HCT116 (cell line): ENCODE measurements around the gene TMEM47. TPM values are rescaled to one million over a fixed set of nuclear protein-coding genes. Genes with fewer than 3 reads are reported as not detected.

ENCODE experiments used
- ATAC-seq: fragments of 200-7000 bp; cut with Tn5 transposase; 2 replicates; pipeline ENCODE4 v1.9.1; 2020; ENCODE audit warnings: mild to moderate bottlenecking, moderate library complexity
- BruUV-seq: library from RNA; stranded (reverse); fragments of 400-500 nt; replicated peaks from 2 replicates; lab custom pipeline; 2021; lab: Mats Ljungman, UMichigan
- CTCF ChIA-PET: fragments of 300-600 bp; sonication (Branson Sonifier 250); formaldehyde crosslinking; loops from one replicate; lab custom pipeline; 2021; ENCODE audit warnings: antibody characterized with exemption; lab: Charles Lee
- POLR2A ChIA-PET: fragments of 300-600, 350-600 bp; sonication (Branson Sonifier 250); formaldehyde crosslinking; loops from one replicate; lab custom pipeline; 2021; ENCODE audit warnings: antibody characterized with exemption; lab: Charles Lee
- RAD21 ChIA-PET, 2 experiments: fragments of 300-600 bp; sonication (Branson Sonifier 250); formaldehyde crosslinking; loops; one replicate each; lab custom pipeline; 2023; ENCODE audit warnings: low total read pairs in 2 of 2; ENCODE audit not compliant: uncharacterized antibody in 2 of 2, unreplicated experiment in 2 of 2, low non-redundant PET in 1 of 2; lab: Charles Lee
- DNase-seq: peaks from one replicate; pipeline ENCODE4 v3.0.0-alpha.2; 2010; ENCODE audit warnings: low read depth, low spot score
- H2AFZ ChIP-seq: fragments of 200-600 bp; shearing (Covaris generic), sonication (generic); 2 replicates; pipeline ENCODE4 v1.6.1; 2017; ENCODE audit warnings: low read depth, mixed run types, mixed read lengths, antibody characterized with exemption, low read length; ENCODE audit not compliant: poor library complexity, severe bottlenecking
- H3K27ac ChIP-seq: 2 replicates; pipeline ENCODE4 v1.5.1; 2012; ENCODE audit warnings: low read depth, low read length
- H3K27me3 ChIP-seq: fragments of 200-600 bp; sonication (generic); 2 replicates; pipeline ENCODE4 v1.6.1; 2016; ENCODE audit warnings: mixed run types, low read length, mixed read lengths; ENCODE audit not compliant: insufficient read depth
- H3K36me3 ChIP-seq, 2 experiments: fragments of 200-500 bp in 1 of 2; fragments of 200-600 bp in 1 of 2; sonication (Bioruptor generic) in 1 of 2; sonication (generic) in 1 of 2; 2 replicates each; pipeline versions ENCODE4 v1.5.1 to v1.6.1; 2014 to 2016; ENCODE audit warnings: low read length in 2 of 2, inconsistent platforms in 1 of 2, mixed read lengths in 1 of 2, mixed run types in 1 of 2; ENCODE audit not compliant: insufficient read depth in 2 of 2, control insufficient read depth in 1 of 2
- H3K4me1 ChIP-seq, 2 experiments: fragments of 200-600 bp in 1 of 2; sonication (generic) in 1 of 2; 2 replicates each; pipeline versions ENCODE4 v1.5.1 to v1.6.1; 2012 to 2017; ENCODE audit warnings: low read length in 2 of 2, inconsistent platforms in 1 of 2, mild to moderate bottlenecking in 1 of 2, mixed read lengths in 1 of 2, mixed run types in 1 of 2, moderate library complexity in 1 of 2; ENCODE audit not compliant: insufficient read depth in 2 of 2, control insufficient read depth in 1 of 2
- H3K4me2 ChIP-seq: fragments of 200-600 bp; sonication (generic); 2 replicates; pipeline ENCODE4 v1.6.1; 2017; ENCODE audit warnings: mixed run types, low read length, mixed read lengths
- H3K4me3 ChIP-seq, 2 experiments: fragments of 200-600 bp in 1 of 2; sonication (generic) in 1 of 2; replicated peaks in 1 of 2; 2 replicates each; pipeline ENCODE4 v1.5.1; 2011 to 2016; ENCODE audit warnings: low read length in 2 of 2, control low read depth in 1 of 2, low read depth in 1 of 2, mild to moderate bottlenecking in 1 of 2, mixed read lengths in 1 of 2, mixed run types in 1 of 2
- H3K79me2 ChIP-seq: fragments of 200-600 bp; sonication (generic); 2 replicates; pipeline ENCODE4 v1.6.1; 2017; ENCODE audit warnings: mild to moderate bottlenecking, mixed run types, low read length, moderate library complexity, mixed read lengths; ENCODE audit not compliant: insufficient read depth
- H3K9ac ChIP-seq: fragments of 200-600 bp; sonication (generic); 2 replicates; pipeline ENCODE4 v1.6.1; 2016; ENCODE audit warnings: low read length, mixed read lengths
- H3K9me2 ChIP-seq: fragments of 200-600 bp; sonication (generic), shearing (Covaris generic); 2 replicates; pipeline ENCODE4 v1.6.1; 2017; ENCODE audit warnings: mixed run types, mild to moderate bottlenecking, moderate library complexity; ENCODE audit not compliant: insufficient read depth
- H3K9me3 ChIP-seq, 2 experiments: fragments of 200-500 bp in 1 of 2; fragments of 200-600 bp in 1 of 2; sonication (Bioruptor generic) in 1 of 2; sonication (generic) in 1 of 2; 2 replicates each; pipeline ENCODE4 v1.6.1; 2014 to 2017; ENCODE audit warnings: low read length in 2 of 2, mixed read lengths in 2 of 2, inconsistent platforms in 1 of 2, low read depth in 1 of 2, mild to moderate bottlenecking in 1 of 2, mixed run types in 1 of 2, moderate library complexity in 1 of 2; ENCODE audit not compliant: control insufficient read depth in 1 of 2, insufficient read depth in 1 of 2
- H4K20me1 ChIP-seq: fragments of 200-600 bp; sonication (generic), shearing (Covaris generic); 2 replicates; pipeline ENCODE4 v1.6.1; 2017; ENCODE audit warnings: mixed run types, mild to moderate bottlenecking, moderate library complexity; ENCODE audit not compliant: insufficient read depth
- CBX3 ChIP-seq: IDR thresholded peaks from 2 replicates; pipeline ENCODE4 v1.6.1; 2012; ENCODE audit warnings: low read depth
- EGR1 ChIP-seq: IDR thresholded peaks from 2 replicates; pipeline ENCODE4 v1.6.1; 2012; ENCODE audit warnings: low read depth
- EZH2 ChIP-seq: fragments of 200-600 bp; sonication (generic); IDR thresholded peaks from 2 replicates; pipeline ENCODE4 v1.6.1; 2017; ENCODE audit warnings: antibody characterized with exemption, mixed run types
- EZH2phosphoT487 ChIP-seq: fragments of 200-600 bp; IDR thresholded peaks from 2 replicates; pipeline ENCODE4 v1.6.1; 2018; ENCODE audit warnings: antibody characterized with exemption, borderline replicate concordance
- FOSL1 ChIP-seq: IDR thresholded peaks from 2 replicates; pipeline ENCODE4 v1.6.1; 2012; ENCODE audit warnings: low read depth
- JUND ChIP-seq: IDR thresholded peaks from 2 replicates; pipeline ENCODE4 v1.6.1; 2012
- MAX ChIP-seq: IDR thresholded peaks from 2 replicates; pipeline ENCODE4 v1.6.1; 2012
- POLR2A ChIP-seq: IDR thresholded peaks from 2 replicates; pipeline ENCODE4 v1.7.0; 2011; ENCODE audit warnings: borderline replicate concordance; ENCODE audit not compliant: insufficient read depth, insufficient read length; ENCODE audit errors: extremely low read depth
- RAD21 ChIP-seq: IDR thresholded peaks from 2 replicates; pipeline ENCODE4 v1.6.1; 2012; ENCODE audit warnings: low read depth, mild to moderate bottlenecking
- SIN3A ChIP-seq: IDR thresholded peaks from 2 replicates; pipeline ENCODE4 v1.6.1; 2012; ENCODE audit warnings: low read depth
- SP1 ChIP-seq: IDR thresholded peaks from 2 replicates; pipeline ENCODE4 v1.6.1; 2012; ENCODE audit warnings: low read depth
- SRF ChIP-seq: IDR thresholded peaks from 2 replicates; pipeline ENCODE4 v1.6.1; 2012; ENCODE audit warnings: low read depth
- TCF7L2 ChIP-seq: IDR thresholded peaks from 2 replicates; pipeline ENCODE4 v1.7.0; 2011; ENCODE audit warnings: borderline replicate concordance, inconsistent platforms; ENCODE audit not compliant: insufficient read depth, insufficient read length; ENCODE audit errors: extremely low read depth
- YY1 ChIP-seq: IDR thresholded peaks from 2 replicates; pipeline ENCODE4 v1.6.1; 2011; ENCODE audit warnings: low read length, low read depth, moderate library complexity, mild to moderate bottlenecking; ENCODE audit not compliant: insufficient replicate concordance; ENCODE audit errors: extremely low read depth
- ZBTB33 ChIP-seq: IDR thresholded peaks from 2 replicates; pipeline ENCODE4 v1.6.1; 2011; ENCODE audit warnings: mild to moderate bottlenecking, low read length, moderate library complexity; ENCODE audit not compliant: insufficient replicate concordance; ENCODE audit errors: extremely low read depth
- ZFX ChIP-seq: fragments of 450-650 bp; IDR thresholded peaks from 2 replicates; pipeline ENCODE4 v1.6.1; 2017
- ZNF274 ChIP-seq: fragments of 200-500 bp; sonication (Bioruptor generic); IDR thresholded peaks from 2 replicates; pipeline ENCODE4 v1.6.1; 2014; ENCODE audit warnings: mild to moderate bottlenecking, low read depth, low read length, inconsistent platforms
- intact Hi-C: fragments of 100-400 bp; cut with micrococcal nuclease; formaldehyde crosslinking; loops from 2 replicates; pipeline ENCODE4 v1.10.0; 2022
- total RNA-seq: library from RNA; stranded (reverse); gene quantifications from one replicate; pipeline ENCODE4 v1.2.1, GENCODE V29; 2021; ENCODE audit not compliant: unreplicated experiment

The TMEM47 gene
- total RNA-seq, 1 experiment from 2014 or later = 0.10 TPM

GRCh38 chrX:34634349-34634748 is 22.7 kb downstream of the TMEM47 start:
- intact Hi-C loops = no loop called here
- Histone ChIP-seq H3K9me2 (no peaks in the 10 kb centered on the region), H4K20me1 (no peaks in the 10 kb centered on the region), H3K4me2 (no peak overlapping the region), H3K4me1 (no peaks in the 10 kb centered on the region), H2AFZ (no peak overlapping the region), H3K9ac (no peak overlapping the region), H3K27me3 (no peaks in the 10 kb centered on the region), H3K27ac (no peak overlapping the region), H3K36me3 (no peaks in the 10 kb centered on the region), H3K9me3 (no peaks in the 10 kb centered on the region), H3K4me3 (no peak overlapping the region), H3K79me2 (no peaks in the 10 kb centered on the region)
- RAD21 ChIA-PET = no interaction called here
- DNase-seq (no peak), ATAC-seq (no peak)
- CTCF ChIA-PET = no interaction called here
- no TSS peak for BruUV-seq
- no peak for TF ChIP-seq SRF
- no peak for TF ChIP-seq EZH2phosphoT487
- TF ChIP-seq FOSL1 = no peak
- TF ChIP-seq RAD21 = no peak
- TF ChIP-seq SP1 = no peak
- TF ChIP-seq ZNF274 = no peak
- TF ChIP-seq SIN3A = no peak
- no peak for TF ChIP-seq YY1
- TF ChIP-seq ZBTB33 = no peak
- TF ChIP-seq POLR2A = no peak
- no peak for TF ChIP-seq JUND
- no peak for TF ChIP-seq MAX
- no peak for TF ChIP-seq ZFX
- no peak for TF ChIP-seq TCF7L2
- no peak for TF ChIP-seq EGR1
- no peak for TF ChIP-seq EZH2
- TF ChIP-seq CBX3 = no peak
- POLR2A ChIA-PET = no interaction called here
